Hepatocyte (in vitro differentiated cells): ENCODE results near the gene STK26. TPM values are rescaled to one million over a fixed set of nuclear protein-coding genes. Genes with fewer than 3 reads are reported as not detected.
A peak's percentile ranks its signal among the peaks of the same experiment; 100 is the strongest.

Experiments
- DNase-seq: peaks from one replicate; pipeline ENCODE4 v3.0.0-alpha.2; 2016; ENCODE audit warnings: low spot score
- H2AFZ ChIP-seq: fragments of 200-600 bp; sonication (generic); 2 replicates; pipeline ENCODE4 v1.6.0; 2016; ENCODE audit warnings: antibody characterized with exemption, mild to moderate bottlenecking
- H3K27ac ChIP-seq: fragments of 200-600 bp; sonication (generic); 2 replicates; pipeline ENCODE4 v1.5.1; 2016; ENCODE audit warnings: mild to moderate bottlenecking
- H3K27me3 ChIP-seq: fragments of 200-600 bp; sonication (generic); 2 replicates; pipeline ENCODE4 v1.6.1; 2016
- H3K36me3 ChIP-seq: fragments of 200-600 bp; sonication (generic); replicated peaks from 2 replicates; pipeline ENCODE4 v1.5.1; 2016; ENCODE audit warnings: low read depth; ENCODE audit not compliant: insufficient read depth
- H3K4me1 ChIP-seq: fragments of 200-600 bp; sonication (generic); 2 replicates; pipeline ENCODE4 v1.5.1; 2016; ENCODE audit warnings: mild to moderate bottlenecking, moderate library complexity; ENCODE audit not compliant: insufficient read depth
- H3K4me2 ChIP-seq: fragments of 200-600 bp; sonication (generic); 2 replicates; pipeline ENCODE4 v1.6.0; 2016
- H3K4me3 ChIP-seq: fragments of 200-600 bp; sonication (generic); 2 replicates; pipeline ENCODE4 v1.5.1; 2016; ENCODE audit warnings: mild to moderate bottlenecking
- H3K79me2 ChIP-seq: fragments of 200-600 bp; sonication (generic); 2 replicates; pipeline ENCODE4 v1.6.0; 2017; ENCODE audit warnings: mild to moderate bottlenecking
- H3K9me2 ChIP-seq: fragments of 200-600 bp; sonication (generic); replicated peaks from 2 replicates; pipeline ENCODE4 v1.6.0; 2017; ENCODE audit warnings: mild to moderate bottlenecking; ENCODE audit not compliant: insufficient read depth
- H3K9me3 ChIP-seq: fragments of 200-600 bp; sonication (generic); 2 replicates; pipeline ENCODE4 v1.5.1; 2016; ENCODE audit warnings: low read depth, mild to moderate bottlenecking
- H4K20me1 ChIP-seq: fragments of 200-600 bp; sonication (generic); 2 replicates; pipeline ENCODE4 v1.6.0; 2016; ENCODE audit warnings: mild to moderate bottlenecking; ENCODE audit not compliant: insufficient read depth, poor library complexity, severe bottlenecking
- CTCF ChIP-seq: fragments of 200-600 bp; sonication (generic); IDR thresholded peaks from 2 replicates; pipeline ENCODE4 v1.5.1; 2016; ENCODE audit warnings: antibody characterized with exemption, mild to moderate bottlenecking; ENCODE audit not compliant: poor library complexity
- EZH2 ChIP-seq: fragments of 200-600 bp; sonication (generic); IDR thresholded peaks from 2 replicates; pipeline ENCODE4 v1.6.1; 2016; ENCODE audit warnings: antibody characterized with exemption, mild to moderate bottlenecking, borderline replicate concordance
- EZH2phosphoT487 ChIP-seq: fragments of 200-600 bp; sonication (generic); IDR thresholded peaks from one replicate; pipeline ENCODE4 v1.6.1; 2018; ENCODE audit warnings: antibody characterized with exemption, mild to moderate bottlenecking, low read depth, moderate library complexity; ENCODE audit not compliant: unreplicated experiment, severe bottlenecking
- WGBS: methylation state at CpG from one replicate; pipeline ENCODE4 v1.1.6; 2016; ENCODE audit warnings: low lambda C conversion rate; ENCODE audit errors: missing lambda C conversion rate; 5-methylcytosine and 5-hydroxymethylcytosine counted together
- polyA plus RNA-seq: library from polyadenylated mRNA; unstranded; fragments of >200 nt; fragmentation: Nextera tagmentation; extraction: Ambion mirVana; gene quantifications from 2 replicates; pipeline ENCODE4 v1.2.1, GENCODE V29; 2016
- total RNA-seq: library from RNA; depleted of rRNA; stranded (reverse); fragments of >200 nt; gene quantifications from 2 replicates; pipeline ENCODE4 v1.2.3, GENCODE V29; 2014

STK26 gene
- total and polyA plus RNA-seq, 2 experiments from 2014 or later: 25.2 to 48.0 TPM

GRCh38 chrX:132090403-132091159, 67.5 kb downstream of the STK26 start:
- H3K4me3 ChIP-seq: no peak overlapping the region
- H2AFZ ChIP-seq: no peak overlapping the region
- H3K9me2 ChIP-seq: no peaks in the 10 kb centered on the region
- no peak for DNase-seq
- no peaks in the 10 kb centered on the region for H3K36me3 ChIP-seq
- H3K79me2 ChIP-seq: no peaks in the 10 kb centered on the region
- no peaks in the 10 kb centered on the region for H3K27me3 ChIP-seq
- TF ChIP-seq EZH2: no peak
- H3K4me2 ChIP-seq: no peak overlapping the region
- H3K9me3 ChIP-seq: no peaks in the 10 kb centered on the region
- no peak overlapping the region for H3K27ac ChIP-seq
- no peaks in the 10 kb centered on the region for H3K4me1 ChIP-seq
- no peaks in the 10 kb centered on the region for H4K20me1 ChIP-seq
- 75% methylated on average over 8 of the region's 8 CpGs for WGBS

GRCh38 chrX:132092439-132093065, 69.5 kb downstream of the STK26 start:
- Histone ChIP-seq H3K9me2 (no peaks in the 10 kb centered on the region), H3K27ac (no peak overlapping the region), H3K79me2 (no peaks in the 10 kb centered on the region), H3K4me1 (no peaks in the 10 kb centered on the region), H4K20me1 (no peaks in the 10 kb centered on the region), H3K9me3 (no peaks in the 10 kb centered on the region), H3K4me3 (no peak overlapping the region), H2AFZ (no peak overlapping the region), H3K4me2 (no peak overlapping the region), H3K36me3 (no peaks in the 10 kb centered on the region), H3K27me3 (no peaks in the 10 kb centered on the region)
- DNase-seq: peak; percentile 68
- TF ChIP-seq CTCF: peak; percentile 55
- TF ChIP-seq EZH2: no peak
- 59% methylated on average over 7 of the region's 7 CpGs for WGBS

- no peak overlapping the region for H3K4me2 ChIP-seq
- 46% methylated on average over 4 of the region's 4 CpGs for WGBS
Measured at GRCh38 chrX:132093239-132093860, 70.2 kb downstream of the STK26 start.

More at GRCh38 chrX:132093239-132093860, 70.2 kb downstream of the STK26 start:
- Histone ChIP-seq H3K27ac (no peak overlapping the region), H3K79me2 (no peaks in the 10 kb centered on the region), H3K36me3 (no peaks in the 10 kb centered on the region), H3K9me3 (no peaks in the 10 kb centered on the region), H3K4me1 (no peaks in the 10 kb centered on the region), H3K9me2 (no peaks in the 10 kb centered on the region), H3K27me3 (no peaks in the 10 kb centered on the region), H2AFZ (no peak overlapping the region), H4K20me1 (no peaks in the 10 kb centered on the region), H3K4me3 (no peak overlapping the region)
- TF ChIP-seq CTCF (no peak), EZH2 (no peak), EZH2phosphoT487 (no peak)
- no peak for DNase-seq
